Effector memory CD8-positive, alpha-beta T cell (primary cell): ENCODE results near the gene VSTM1.
A peak's percentile ranks its signal among the peaks of the same experiment; 100 is the strongest.

Experiments used
- ATAC-seq: fragments of 150-1000 bp; cut with Tn5 transposase; replicated peaks from 2 replicates; pipeline ENCODE4 v1.10.0; 2021; ENCODE audit warnings: mild to moderate bottlenecking, moderate library complexity
- DNase-seq, 3 experiments: peaks; one replicate each; pipeline ENCODE4 v3.0.0; 2021
- H3K27ac Mint-ChIP-seq, 2 donors: one replicate each; pipeline ENCODE4 v1.8.0; 2022; ENCODE audit warnings: mild to moderate bottlenecking in 2 of 2, mixed read lengths in 2 of 2, moderate library complexity in 2 of 2
- H3K27me3 Mint-ChIP-seq, 2 donors: one replicate each; pipeline ENCODE4 v1.8.0; 2022; ENCODE audit warnings: mixed read lengths in 2 of 2
- H3K36me3 Mint-ChIP-seq: one replicate; pipeline ENCODE4 v1.8.0; 2022; ENCODE audit warnings: mild to moderate bottlenecking, moderate library complexity, mixed read lengths; ENCODE audit not compliant: insufficient read depth
- H3K4me1 Mint-ChIP-seq, 2 donors: one replicate each; pipeline ENCODE4 v1.8.0; 2022; ENCODE audit warnings: low read depth in 2 of 2, mixed read lengths in 2 of 2
- H3K4me3 Mint-ChIP-seq, 2 donors: one replicate each; pipeline ENCODE4 v1.8.0; 2022; ENCODE audit warnings: mild to moderate bottlenecking in 2 of 2, mixed read lengths in 2 of 2, moderate library complexity in 2 of 2
- H3K9me3 Mint-ChIP-seq, 2 donors: one replicate each; pipeline ENCODE4 v1.8.0; 2022; ENCODE audit warnings: mixed read lengths in 2 of 2

The VSTM1 gene

GRCh38 chr19:54014920-54015560 lies 48.7 kb downstream of the VSTM1 start:
- Mint-ChIP-seq H3K9me3 (no peaks in the 10 kb centered on the region), H3K27ac (no peak overlapping the region), H3K36me3 (no peaks in the 10 kb centered on the region), H3K4me3 (no peak overlapping the region), H3K4me1 (no peaks in the 10 kb centered on the region), H3K27me3 (peaks cover 51 to 77% of the 10 kb centered on the region in 2 donors)
- DNase-seq (no peak), ATAC-seq (no peak)

- DNase-seq (no peak), ATAC-seq (no peak)
- Mint-ChIP-seq H3K4me1 (no peaks in the 10 kb centered on the region), H3K27ac (no peak overlapping the region), H3K9me3 (no peaks in the 10 kb centered on the region), H3K27me3 (peaks cover 51 to 77% of the 10 kb centered on the region in 2 donors), H3K36me3 (no peaks in the 10 kb centered on the region), H3K4me3 (no peak overlapping the region)
Observed at GRCh38 chr19:54013866-54014265, 49.8 kb downstream of the VSTM1 start.

- no peak for ATAC-seq
- Mint-ChIP-seq H3K27ac (no peak overlapping the region), H3K4me1 (no peaks in the 10 kb centered on the region), H3K4me3 (no peak overlapping the region), H3K27me3 (peaks cover 59 to 79% of the 10 kb centered on the region in 2 donors), H3K9me3 (no peaks in the 10 kb centered on the region), H3K36me3 (no peaks in the 10 kb centered on the region)
- no peak for DNase-seq
Observed at GRCh38 chr19:54011507-54012211, 52.0 kb downstream of the VSTM1 start.

GRCh38 chr19:54010474-54010873 lies 53.2 kb downstream of the VSTM1 start:
- no peak for DNase-seq
- no peaks in the 10 kb centered on the region for H3K36me3 Mint-ChIP-seq
- H3K27me3 Mint-ChIP-seq = peaks cover 49 to 71% of the 10 kb centered on the region in 2 donors

GRCh38 chr19:54009440-54009839 lies 54.3 kb downstream of the VSTM1 start:
- Mint-ChIP-seq H3K27ac (no peak overlapping the region), H3K27me3 (peaks cover 39 to 60% of the 10 kb centered on the region in 2 donors), H3K9me3 (no peaks in the 10 kb centered on the region), H3K4me3 (no peak overlapping the region), H3K4me1 (no peaks in the 10 kb centered on the region), H3K36me3 (no peaks in the 10 kb centered on the region)
- DNase-seq (no peak), ATAC-seq (no peak)

More at GRCh38 chr19:54010474-54010873, 53.2 kb downstream of the VSTM1 start:
- H3K4me3 Mint-ChIP-seq = no peak overlapping the region
- H3K9me3 Mint-ChIP-seq = no peaks in the 10 kb centered on the region
- ATAC-seq = no peak
- no peak overlapping the region for H3K27ac Mint-ChIP-seq
- no peaks in the 10 kb centered on the region for H3K4me1 Mint-ChIP-seq

- Mint-ChIP-seq H3K36me3 (no peaks in the 10 kb centered on the region), H3K27me3 (peaks cover 50 to 56% of the 10 kb centered on the region in 2 donors), H3K4me3 (no peak overlapping the region), H3K27ac (no peak overlapping the region), H3K9me3 (no peaks in the 10 kb centered on the region), H3K4me1 (no peaks in the 10 kb centered on the region)
- DNase-seq = no peak
- no peak for ATAC-seq
Observed at GRCh38 chr19:54002495-54003315, 61.0 kb downstream of the VSTM1 start.

GRCh38 chr19:54001496-54001895 lies 62.2 kb downstream of the VSTM1 start:
- Mint-ChIP-seq H3K4me3 (no peak overlapping the region), H3K36me3 (no peaks in the 10 kb centered on the region), H3K9me3 (no peaks in the 10 kb centered on the region), H3K27ac (no peak overlapping the region), H3K27me3 (peaks cover 45 to 51% of the 10 kb centered on the region in 2 donors), H3K4me1 (no peaks in the 10 kb centered on the region)
- DNase-seq (no peak), ATAC-seq (no peak)

GRCh38 chr19:53999694-54000093 lies 64.0 kb downstream of the VSTM1 start:
- Mint-ChIP-seq H3K9me3 (no peaks in the 10 kb centered on the region), H3K27ac (no peak overlapping the region), H3K27me3 (peaks cover 63 to 69% of the 10 kb centered on the region in 2 donors), H3K36me3 (no peaks in the 10 kb centered on the region), H3K4me1 (no peaks in the 10 kb centered on the region), H3K4me3 (no peak overlapping the region)
- DNase-seq = no peak
- ATAC-seq = no peak

GRCh38 chr19:53998223-53998622 lies 65.5 kb downstream of the VSTM1 start:
- no peak overlapping the region for H3K4me3 Mint-ChIP-seq
- DNase-seq = no peak
- H3K27ac Mint-ChIP-seq = no peak overlapping the region
- H3K9me3 Mint-ChIP-seq = no peaks in the 10 kb centered on the region
- H3K4me1 Mint-ChIP-seq = no peaks in the 10 kb centered on the region
- H3K36me3 Mint-ChIP-seq = no peaks in the 10 kb centered on the region
- no peak for ATAC-seq
- H3K27me3 Mint-ChIP-seq = peaks cover 76 to 83% of the 10 kb centered on the region in 2 donors

- DNase-seq = no peak
- Mint-ChIP-seq H3K9me3 (no peaks in the 10 kb centered on the region), H3K27ac (no peak overlapping the region), H3K4me3 (no peak overlapping the region), H3K36me3 (no peaks in the 10 kb centered on the region), H3K4me1 (peaks cover 0 to 4% of the 10 kb centered on the region in 2 donors), H3K27me3 (peaks cover 64 to 76% of the 10 kb centered on the region in 2 donors)
- no peak for ATAC-seq
Observed at GRCh38 chr19:53994811-53995210, 68.9 kb downstream of the VSTM1 start.

GRCh38 chr19:53993448-53993847 lies 70.2 kb downstream of the VSTM1 start:
- Mint-ChIP-seq H3K27me3 (peaks cover 60 to 62% of the 10 kb centered on the region in 2 donors), H3K9me3 (no peaks in the 10 kb centered on the region), H3K4me3 (no peak overlapping the region), H3K27ac (no peak overlapping the region), H3K4me1 (peaks cover 0 to 4% of the 10 kb centered on the region in 2 donors), H3K36me3 (no peaks in the 10 kb centered on the region)
- DNase-seq = no peak
- ATAC-seq = no peak

- no peak for DNase-seq
- H3K4me3 Mint-ChIP-seq = no peak overlapping the region
- H3K4me1 Mint-ChIP-seq = peaks cover 0 to 4% of the 10 kb centered on the region in 2 donors
- H3K9me3 Mint-ChIP-seq = no peaks in the 10 kb centered on the region
- H3K36me3 Mint-ChIP-seq = no peaks in the 10 kb centered on the region
- peaks cover 56 to 58% of the 10 kb centered on the region in 2 donors for H3K27me3 Mint-ChIP-seq
- no peak for ATAC-seq
- H3K27ac Mint-ChIP-seq = no peak overlapping the region
Observed at GRCh38 chr19:53992815-53993214, 70.9 kb downstream of the VSTM1 start.

GRCh38 chr19:53992211-53992610 lies 71.5 kb downstream of the VSTM1 start:
- ATAC-seq = no peak
- peaks cover 49 to 52% of the 10 kb centered on the region in 2 donors for H3K27me3 Mint-ChIP-seq

More at GRCh38 chr19:53992211-53992610, 71.5 kb downstream of the VSTM1 start:
- DNase-seq = no peak
- no peaks in the 10 kb centered on the region for H3K9me3 Mint-ChIP-seq
- peaks cover 0 to 4% of the 10 kb centered on the region in 2 donors for H3K4me1 Mint-ChIP-seq
- no peaks in the 10 kb centered on the region for H3K36me3 Mint-ChIP-seq
- H3K4me3 Mint-ChIP-seq = peak overlapping the region; percentile 49 to 61
- H3K27ac Mint-ChIP-seq = peak overlapping the region in 1 of 2 donors; percentile 21
